ENCODE data around the gene KRAS. TPM values are rescaled to one million over a fixed set of nuclear protein-coding genes. Genes with fewer than 3 reads are reported as not detected.

The KRAS gene
- total and polyA plus RNA-seq, 12 donors: 3.4 to 14.1 (median 11.2) TPM

- Histone ChIP-seq H3K27me3 (no peaks in the 10 kb centered on the region), H3K27ac (no peak overlapping the region), H3K9me3 (no peaks in the 10 kb centered on the region), H3K4me1 (peaks cover 3 to 39% (median 18%) of the 10 kb centered on the region in 9 donors), H3K4me3 (no peak overlapping the region), H3K36me3 (peaks cover 0 to 9% (median 0%) of the 10 kb centered on the region in 9 donors)
- intact Hi-C loops (cut with DNase I): loop anchor here in 1 of 10 donors (5.0 kb wide), 1 partner anchor 55 kb away; the partner anchor contains the start of gene KRAS
- no peak for TF ChIP-seq CTCF (IDR thresholded peaks at IDR 0.05)
- DNase-seq: no peak
- no peak for ATAC-seq
- WGBS, 2 donors: 68 to 77% methylated on average over 2 of the region's 2 CpGs
These were observed 53.1 kb downstream of the KRAS start for GRCh38 chr12:25197608-25198007.

- H3K9me3 ChIP-seq: no peaks in the 10 kb centered on the region
- peak; percentile 98 to 99 for DNase-seq
- H3K4me3 ChIP-seq: peak within 1 kb of the TSS; percentile 43 to 84 (median 68)
- 0% methylated on average over 54 of the region's 54 CpGs for WGBS, 2 donors
- ATAC-seq: peak; percentile 99 to 100 (median 100)
- no peak for TF ChIP-seq CTCF (IDR thresholded peaks at IDR 0.05)
- intact Hi-C loops (cut with DNase I): loop anchor here in 3 of 10 donors (2.0 to 5.0 kb wide), 2 partner anchors 55 to 57 kb away; partner anchors contain the start of gene KRAS (in 3 of the 3)
- H3K27ac ChIP-seq: peak within 1 kb of the TSS; percentile 84 to 95 (median 94)
- peaks cover 0 to 9% (median 0%) of the 10 kb centered on the region in 9 donors for H3K36me3 ChIP-seq
- peaks cover 3 to 31% (median 18%) of the 10 kb centered on the region in 9 donors for H3K4me1 ChIP-seq
- no peaks in the 10 kb centered on the region for H3K27me3 ChIP-seq
These were observed 55.4 kb downstream of the KRAS start, which contains the start of the genes DNAI7 and ETFRF1 for GRCh38 chr12:25195056-25195971. TSS of gene DNAI7 (minus strand) at chr12:25195160. CDS start at chr12:25195078, 82 bp downstream. TSS of gene ETFRF1 (plus strand) at chr12:25195237. CDS start at chr12:25203957, 8,720 bp downstream.

- TF ChIP-seq CTCF (IDR thresholded peaks at IDR 0.05): peak in 1 of 9 donors; percentile 3
- DNase-seq (no peak), ATAC-seq (peak in 3 of 8 donors; percentile 2 to 3 (median 3))
- intact Hi-C loops (cut with DNase I): loop anchor here in 3 of 10 donors (2.0 to 5.0 kb wide), 2 partner anchors 56 to 58 kb away; partner anchors contain the start of gene KRAS (in 3 of the 3)
- H3K9me3 ChIP-seq: no peaks in the 10 kb centered on the region
- H3K36me3 ChIP-seq: peaks cover 0 to 9% (median 0%) of the 10 kb centered on the region in 9 donors
- H3K27ac ChIP-seq: peak overlapping the region in 9 of 10 donors; percentile 52 to 95 (median 94)
- no peaks in the 10 kb centered on the region for H3K27me3 ChIP-seq
- peaks cover 3 to 30% (median 18%) of the 10 kb centered on the region in 9 donors for H3K4me1 ChIP-seq
- peak overlapping the region; percentile 43 to 84 (median 68) for H3K4me3 ChIP-seq
- 11% methylated on average over 11 of the region's 11 CpGs for WGBS, 2 donors
These were observed 56.0 kb downstream of the KRAS start for GRCh38 chr12:25194722-25195055.

GRCh38 chr12:25194214-25194613 lies 56.5 kb downstream of the KRAS start:
- no peak for DNase-seq
- 18 to 23% methylated on average over 1 of the region's 1 CpG for WGBS, 2 donors
- no peak for ATAC-seq
- H3K9me3 ChIP-seq: no peaks in the 10 kb centered on the region
- H3K4me3 ChIP-seq: peak overlapping the region in 7 of 10 donors; percentile 60 to 84 (median 68)
- peaks cover 3 to 30% (median 18%) of the 10 kb centered on the region in 9 donors for H3K4me1 ChIP-seq
- peaks cover 0 to 9% (median 0%) of the 10 kb centered on the region in 9 donors for H3K36me3 ChIP-seq
- H3K27me3 ChIP-seq: no peaks in the 10 kb centered on the region
- peak overlapping the region in 5 of 10 donors; percentile 92 to 94 (median 94) for H3K27ac ChIP-seq
- TF ChIP-seq CTCF (IDR thresholded peaks at IDR 0.05): no peak
- intact Hi-C loops (cut with DNase I): loop anchor here in 2 of 10 donors (2.0 kb wide), 1 partner anchor 57 kb away; the partner anchor contains the start of gene KRAS (in 2 of the 2)

Data from heart right ventricle (tissue), 16 donors.